ENCODE data around the gene HES6.

The HES6 gene

GRCh38 chr2:238282861-238283738, 43.3 kb upstream of the HES6 start:
- TF ChIP-seq ZNF416 (tag by site-specific recombination; IDR thresholded peaks at IDR 0.05) (no peak), ZNF623 (tag by site-specific recombination; IDR thresholded peaks at IDR 0.05) (peak; percentile 65)
- Histone ChIP-seq H3K9me3 (ENCODE audit: control insufficient read depth, insufficient read depth, low read depth, low read length) (no peaks in the 10 kb centered on the region), H3K27ac (ENCODE audit: extremely low read depth, low read depth, low read length) (no peak overlapping the region), H3K4me1 (ENCODE audit: control insufficient read depth, insufficient read depth, low read length) (peaks cover 16% of the 10 kb centered on the region), H3K36me3 (ENCODE audit: control insufficient read depth in 2 of 2, insufficient read depth in 1 of 2, low read length in 2 of 2) (no peaks in the 10 kb centered on the region), H3K4me3 (ENCODE audit: low read depth, low read length) (no peak overlapping the region)
- ChIA-PET POLR2A (no interaction called here), CTCF (interaction anchor here (0.9 to 3.0 kb wide), 3 partner anchors 18 to 20 kb away, joined by 7 to 21 read pairs (median 17); no protein-coding TSS in a partner anchor)

DNA sequence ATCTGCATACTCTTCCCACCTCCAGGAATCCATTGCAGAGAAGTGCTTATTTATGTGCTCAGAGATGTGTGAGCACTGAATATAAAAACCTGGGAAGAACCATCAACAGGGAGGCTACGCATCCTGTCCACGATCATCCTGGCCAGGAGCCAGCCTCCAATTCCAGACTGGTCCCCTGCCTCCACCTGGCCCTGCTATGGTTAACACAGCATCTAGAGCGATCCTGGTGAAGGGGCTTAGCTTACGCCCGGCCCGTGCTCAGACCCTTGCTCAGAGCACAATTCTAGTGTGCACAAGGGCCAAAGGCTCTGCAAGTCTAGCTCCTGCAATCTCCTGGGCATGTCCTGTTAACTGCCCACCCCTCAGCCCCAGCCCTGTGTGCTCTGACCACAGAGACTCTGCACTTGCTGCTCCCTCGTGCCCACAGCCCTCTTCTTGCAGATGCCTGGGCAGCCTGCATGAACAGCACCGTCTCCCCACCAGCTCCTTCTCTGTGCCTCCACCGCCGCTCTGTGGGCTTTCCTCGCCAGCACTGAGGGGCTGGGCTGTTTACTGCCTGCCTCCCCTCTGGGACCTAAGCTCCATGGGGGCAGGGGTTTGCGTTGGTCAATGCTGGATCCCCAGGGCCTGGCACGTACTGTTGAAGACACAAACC, 42.1 kb upstream of the HES6 start:
- CTCF ChIA-PET, result interaction anchor here (0.7 to 3.0 kb wide), 2 partner anchors 15 to 18 kb away, joined by 3 to 21 read pairs; no protein-coding TSS in a partner anchor
- POLR2A ChIA-PET, result no interaction called here
- no peaks in the 10 kb centered on the region for H3K9me3 ChIP-seq (ENCODE audit: control insufficient read depth, insufficient read depth, low read depth, low read length)
- no peak for TF ChIP-seq ZNF211 (tag by site-specific recombination; IDR thresholded peaks at IDR 0.05; ENCODE audit: low read depth)
- no peak for TF ChIP-seq MYNN (tag by site-specific recombination; IDR thresholded peaks at IDR 0.05; ENCODE audit: borderline replicate concordance)
- TF ChIP-seq ZNF175 (tag by site-specific recombination; IDR thresholded peaks at IDR 0.05), result no peak
- TF ChIP-seq ZNF692 (tag by site-specific recombination; IDR thresholded peaks at IDR 0.05), result no peak
- H3K4me3 ChIP-seq (ENCODE audit: low read depth, low read length), result no peak overlapping the region
- H3K4me1 ChIP-seq (ENCODE audit: control insufficient read depth, insufficient read depth, low read length), result peaks cover 16% of the 10 kb centered on the region
- H3K27ac ChIP-seq (ENCODE audit: extremely low read depth, low read depth, low read length), result no peak overlapping the region
- H3K36me3 ChIP-seq (ENCODE audit: control insufficient read depth in 2 of 2, insufficient read depth in 1 of 2, low read length in 2 of 2), result no peaks in the 10 kb centered on the region

DNA sequence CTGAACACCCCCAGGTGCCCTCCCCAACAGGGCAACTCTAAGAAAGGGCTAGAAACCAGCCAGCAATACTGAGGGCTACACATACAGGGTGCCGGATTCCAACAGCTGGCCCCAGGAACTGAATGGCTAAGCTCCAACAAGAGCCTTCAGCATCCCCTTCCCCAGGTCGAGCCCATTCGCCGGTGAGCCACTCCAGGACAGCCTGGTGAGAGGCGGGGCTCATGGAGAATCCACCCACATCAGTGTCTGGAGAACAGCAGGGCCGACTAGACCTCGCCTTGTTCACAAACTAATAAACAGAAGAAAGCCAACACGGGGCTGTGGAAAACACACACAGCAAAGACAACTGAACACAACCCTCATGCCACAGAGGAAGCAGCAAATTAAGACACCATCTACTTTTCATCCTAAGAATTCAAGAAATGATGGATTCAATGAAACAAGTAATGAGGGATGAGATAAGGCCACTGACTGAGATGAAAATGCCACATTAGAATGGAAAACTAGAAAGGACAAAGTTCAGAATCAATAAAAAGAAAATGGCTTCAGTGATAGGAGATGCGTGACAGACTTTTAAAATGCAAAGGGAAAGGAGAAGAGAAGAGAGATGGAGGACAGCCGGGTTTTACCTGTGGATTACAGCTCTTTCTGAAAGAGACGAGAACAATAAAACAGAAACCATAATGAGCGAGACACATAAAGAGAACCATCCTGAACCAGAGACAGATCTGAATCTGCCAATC, 40.4 kb upstream of the HES6 start:
- Histone ChIP-seq H3K4me1 (ENCODE audit: control insufficient read depth, insufficient read depth, low read length) (peaks cover 3% of the 10 kb centered on the region), H3K4me3 (ENCODE audit: low read depth, low read length) (no peak overlapping the region), H3K9me3 (ENCODE audit: control insufficient read depth, insufficient read depth, low read depth, low read length) (no peaks in the 10 kb centered on the region), H3K27ac (ENCODE audit: extremely low read depth, low read depth, low read length) (no peak overlapping the region), H3K36me3 (ENCODE audit: control insufficient read depth in 2 of 2, insufficient read depth in 1 of 2, low read length in 2 of 2) (peaks cover 0 to 13% of the 10 kb centered on the region in 2 experiments; a peak in 1 of 3 replicates)
- TF ChIP-seq, protein P1, sequence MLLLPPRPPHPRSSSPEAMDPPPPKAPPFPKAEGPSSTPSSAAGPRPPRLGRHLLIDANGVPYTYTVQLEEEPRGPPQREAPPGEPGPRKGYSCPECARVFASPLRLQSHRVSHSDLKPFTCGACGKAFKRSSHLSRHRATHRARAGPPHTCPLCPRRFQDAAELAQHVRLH (tag by site-specific recombination; IDR thresholded peaks at IDR 0.05), result no peak
- CTCF ChIA-PET, result interaction anchor here (0.9 to 3.0 kb wide), 2 partner anchors 16 to 24 kb away, joined by 3 to 21 read pairs; no protein-coding TSS in a partner anchor
- POLR2A ChIA-PET, result no interaction called here

DNA sequence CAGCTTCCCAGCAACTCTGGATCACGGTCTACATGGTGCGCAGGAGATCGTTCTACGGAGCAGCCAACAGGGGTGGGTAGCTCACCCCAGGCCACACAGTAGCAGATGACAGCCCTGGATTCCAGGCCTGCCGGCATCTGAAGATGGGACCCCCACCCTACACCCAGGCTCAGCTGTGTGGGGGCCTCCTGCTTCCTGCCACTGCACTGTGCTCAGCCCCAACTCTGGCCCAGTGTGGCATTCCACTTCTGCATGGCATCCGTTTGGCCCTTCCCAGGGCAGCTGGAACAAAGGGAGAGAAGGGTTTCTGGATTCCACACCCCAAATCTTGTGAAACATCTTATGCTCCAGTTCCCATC, 39.5 kb upstream of the HES6 start:
- ChIA-PET POLR2A (no interaction called here), CTCF (interaction anchor here (0.6 to 7.3 kb wide), 3 partner anchors 16 to 647 kb away, joined by 3 to 54 read pairs (median 5); no protein-coding TSS in a partner anchor)
- Histone ChIP-seq H3K9me3 (ENCODE audit: control insufficient read depth, insufficient read depth, low read depth, low read length) (no peaks in the 10 kb centered on the region), H3K36me3 (ENCODE audit: control insufficient read depth in 2 of 2, insufficient read depth in 1 of 2, low read length in 2 of 2) (peaks cover 0 to 16% of the 10 kb centered on the region in 2 experiments; a peak in 1 of 3 replicates), H3K4me1 (ENCODE audit: control insufficient read depth, insufficient read depth, low read length) (no peaks in the 10 kb centered on the region), H3K4me3 (ENCODE audit: low read depth, low read length) (no peak overlapping the region), H3K27ac (ENCODE audit: extremely low read depth, low read depth, low read length) (no peak overlapping the region)
- no peak for TF ChIP-seq ZNF488 (tag by site-specific recombination; IDR thresholded peaks at IDR 0.05)
- TF ChIP-seq, protein P2, sequence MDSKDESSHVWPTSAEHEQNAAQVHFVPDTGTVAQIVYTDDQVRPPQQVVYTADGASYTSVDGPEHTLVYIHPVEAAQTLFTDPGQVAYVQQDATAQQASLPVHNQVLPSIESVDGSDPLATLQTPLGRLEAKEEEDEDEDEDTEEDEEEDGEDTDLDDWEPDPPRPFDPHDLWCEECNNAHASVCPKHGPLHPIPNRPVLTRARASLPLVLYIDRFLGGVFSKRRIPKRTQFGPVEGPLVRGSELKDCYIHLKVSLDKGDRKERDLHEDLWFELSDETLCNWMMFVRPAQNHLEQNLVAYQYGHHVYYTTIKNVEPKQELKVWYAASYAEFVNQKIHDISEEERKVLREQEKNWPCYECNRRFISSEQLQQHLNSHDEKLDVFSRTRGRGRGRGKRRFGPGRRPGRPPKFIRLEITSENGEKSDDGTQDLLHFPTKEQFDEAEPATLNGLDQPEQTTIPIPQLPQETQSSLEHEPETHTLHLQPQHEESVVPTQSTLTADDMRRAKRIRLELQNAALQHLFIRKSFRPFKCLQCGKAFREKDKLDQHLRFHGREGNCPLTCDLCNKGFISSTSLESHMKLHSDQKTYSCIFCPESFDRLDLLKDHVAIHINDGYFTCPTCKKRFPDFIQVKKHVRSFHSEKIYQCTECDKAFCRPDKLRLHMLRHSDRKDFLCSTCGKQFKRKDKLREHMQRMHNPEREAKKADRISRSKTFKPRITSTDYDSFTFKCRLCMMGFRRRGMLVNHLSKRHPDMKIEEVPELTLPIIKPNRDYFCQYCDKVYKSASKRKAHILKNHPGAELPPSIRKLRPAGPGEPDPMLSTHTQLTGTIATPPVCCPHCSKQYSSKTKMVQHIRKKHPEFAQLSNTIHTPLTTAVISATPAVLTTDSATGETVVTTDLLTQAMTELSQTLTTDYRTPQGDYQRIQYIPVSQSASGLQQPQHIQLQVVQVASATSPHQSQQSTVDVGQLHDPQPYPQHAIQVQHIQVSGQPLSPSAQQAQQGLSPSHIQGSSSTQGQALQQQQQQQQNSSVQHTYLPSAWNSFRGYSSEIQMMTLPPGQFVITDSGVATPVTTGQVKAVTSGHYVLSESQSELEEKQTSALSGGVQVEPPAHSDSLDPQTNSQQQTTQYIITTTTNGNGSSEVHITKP (tag by site-specific recombination; IDR thresholded peaks at IDR 0.05), result no peak
- TF ChIP-seq ZNF791 (tag by site-specific recombination; IDR thresholded peaks at IDR 0.05), result no peak
- no peak for TF ChIP-seq ZBTB7A (tag by site-specific recombination; IDR thresholded peaks at IDR 0.05; ENCODE audit: low read depth)
- TF ChIP-seq ZNF473 (tag by site-specific recombination; IDR thresholded peaks at IDR 0.05), result no peak
- no peak for TF ChIP-seq AEBP2 (tag by site-specific recombination; IDR thresholded peaks at IDR 0.05; ENCODE audit: borderline replicate concordance)
- no peak for TF ChIP-seq ZNF510 (tag by site-specific recombination; IDR thresholded peaks at IDR 0.05; ENCODE audit: insufficient replicate concordance)
